ENCODE data around the gene BNC1.

DNA sequence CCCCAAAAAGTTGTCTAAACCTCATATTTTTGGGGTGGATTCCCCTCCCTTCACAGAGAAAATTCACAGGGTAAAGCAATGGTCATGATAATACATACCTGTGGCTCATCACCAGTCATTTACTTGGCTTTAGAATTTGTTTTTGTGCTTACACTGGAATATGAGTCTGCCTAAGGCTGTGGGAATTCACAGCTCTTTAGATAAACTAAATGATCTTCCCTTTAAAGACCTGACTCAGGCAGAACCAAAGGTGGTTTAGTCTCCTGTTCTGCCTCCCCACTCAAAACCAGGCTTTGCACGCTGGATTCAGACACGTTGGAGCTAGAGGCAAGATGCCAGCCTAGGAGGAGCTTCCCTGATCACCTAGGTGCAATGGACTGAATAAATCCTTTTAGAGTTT is 40.3 kb upstream of the BNC1 start:
- no peak for TF ChIP-seq EZH2phosphoT487 (IDR thresholded peaks at IDR 0.05)
- TF ChIP-seq, protein P1, sequence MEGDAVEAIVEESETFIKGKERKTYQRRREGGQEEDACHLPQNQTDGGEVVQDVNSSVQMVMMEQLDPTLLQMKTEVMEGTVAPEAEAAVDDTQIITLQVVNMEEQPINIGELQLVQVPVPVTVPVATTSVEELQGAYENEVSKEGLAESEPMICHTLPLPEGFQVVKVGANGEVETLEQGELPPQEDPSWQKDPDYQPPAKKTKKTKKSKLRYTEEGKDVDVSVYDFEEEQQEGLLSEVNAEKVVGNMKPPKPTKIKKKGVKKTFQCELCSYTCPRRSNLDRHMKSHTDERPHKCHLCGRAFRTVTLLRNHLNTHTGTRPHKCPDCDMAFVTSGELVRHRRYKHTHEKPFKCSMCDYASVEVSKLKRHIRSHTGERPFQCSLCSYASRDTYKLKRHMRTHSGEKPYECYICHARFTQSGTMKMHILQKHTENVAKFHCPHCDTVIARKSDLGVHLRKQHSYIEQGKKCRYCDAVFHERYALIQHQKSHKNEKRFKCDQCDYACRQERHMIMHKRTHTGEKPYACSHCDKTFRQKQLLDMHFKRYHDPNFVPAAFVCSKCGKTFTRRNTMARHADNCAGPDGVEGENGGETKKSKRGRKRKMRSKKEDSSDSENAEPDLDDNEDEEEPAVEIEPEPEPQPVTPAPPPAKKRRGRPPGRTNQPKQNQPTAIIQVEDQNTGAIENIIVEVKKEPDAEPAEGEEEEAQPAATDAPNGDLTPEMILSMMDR (IDR thresholded peaks at IDR 0.05), result no peak
- TF ChIP-seq EZH2 (IDR thresholded peaks at IDR 0.05), result no peak

Measured in neural progenitor cell (in vitro differentiated cells).